A549 treated with Mapracorat at 1 μM for 4 hours (cell line): ENCODE results near the gene GTF2F1. TPM values are rescaled to one million over a fixed set of nuclear protein-coding genes. Genes with fewer than 3 reads are reported as not detected.

Experiments
- total RNA-seq: library from RNA; stranded (reverse); fragments of 200-300 nt; extraction: Qiagen RNA extraction; gene quantifications from 5 replicates; pipeline ENCODE4 v1.2.3, GENCODE V29; 2022

The GTF2F1 gene
- total RNA-seq = 55.0 to 61.2 TPM (median 58.0 TPM) in 5 replicates

GRCh38 chr19:6393074-6393982 is at the start of gene GTF2F1:
Gene GTF2F1 (minus strand): TSS chr19:6393164. CDS start chr19:6392995, 169 bp downstream.

GRCh38 chr19:6433663-6434062 is 40.7 kb upstream of the GTF2F1 start, which contains the start of gene SLC25A41:
Gene SLC25A41 (minus strand): TSS chr19:6433763. CDS start chr19:6433693, 70 bp downstream.

GRCh38 chr19:6424195-6424938 is 31.4 kb upstream of the GTF2F1 start, which contains the start of gene KHSRP:
Gene KHSRP (minus strand): TSS chr19:6424811. CDS start chr19:6424701, 110 bp downstream.

GRCh38 chr19:6375411-6376010 is 17.5 kb downstream of the GTF2F1 start, which contains the start of gene PSPN:
Gene PSPN (minus strand): TSS chr19:6375933. CDS start chr19:6375849, 84 bp downstream.

GRCh38 chr19:6372594-6373095 is 20.3 kb downstream of the GTF2F1 start, which contains the start of gene ALKBH7:
Gene ALKBH7 (plus strand): TSS chr19:6372794. CDS start chr19:6372821, 27 bp downstream.

GRCh38 chr19:6333439-6333838 is 59.5 kb downstream of the GTF2F1 start, which contains the start of gene ACER1:
Gene ACER1 (minus strand): TSS chr19:6333612. CDS start chr19:6333551, 61 bp downstream.

Other genes starting within 250 kb of the GTF2F1 start
- 14.8 to 22.9 TPM (median 22.0 TPM) in 5 replicates for gene MLLT1, start 113.2 kb downstream of the GTF2F1 start, total RNA-seq
- not detected in 5 replicates for gene ACER1, start 59.6 kb downstream of the GTF2F1 start, total RNA-seq
- gene CLPP, start 31.6 kb downstream of the GTF2F1 start, total RNA-seq = 45.3 to 80.1 TPM (median 73.9 TPM) in 5 replicates
- 19.0 to 38.7 TPM (median 36.4 TPM) in 5 replicates for gene ALKBH7, start 20.4 kb downstream of the GTF2F1 start, total RNA-seq
- 0.49 to 1.4 TPM (median 0.70 TPM) in 5 replicates for gene PSPN, start 17.2 kb downstream of the GTF2F1 start, total RNA-seq
- gene KHSRP, start 31.6 kb upstream of the GTF2F1 start, total RNA-seq = 182 to 207 TPM (median 198 TPM) in 5 replicates
- 0.11 to 0.20 TPM (median 0.17 TPM) in 4 of 5 replicates, not detected in the other for gene SLC25A41, start 40.6 kb upstream of the GTF2F1 start, total RNA-seq
- gene SLC25A23, start 66.6 kb upstream of the GTF2F1 start, total RNA-seq = 15.3 to 19.4 TPM (median 18.5 TPM) in 5 replicates
- 3.1 to 5.0 TPM (median 4.8 TPM) in 5 replicates for gene CRB3, start 71.1 kb upstream of the GTF2F1 start, total RNA-seq
- gene DENND1C, start 88.6 kb upstream of the GTF2F1 start, total RNA-seq = 0.22 to 0.33 TPM (median 0.24 TPM) in 5 replicates
- 6.0 to 7.6 TPM (median 6.5 TPM) in 5 replicates for gene TUBB4A, start 109.1 kb upstream of the GTF2F1 start, total RNA-seq
- gene TNFSF9, start 137.9 kb upstream of the GTF2F1 start, total RNA-seq = 2.9 to 6.0 TPM (median 4.5 TPM) in 5 replicates
- gene CD70, start 198.0 kb upstream of the GTF2F1 start, total RNA-seq = 14.3 to 24.3 TPM (median 22.8 TPM) in 5 replicates